Left cardiac atrium (tissue), 4 donors: ENCODE measurements around the gene PTPN1. TPM values are rescaled to one million over a fixed set of nuclear protein-coding genes. Genes with fewer than 3 reads are reported as not detected.
A peak's percentile ranks its signal among the peaks of the same experiment; 100 is the strongest.

Source experiments
- ATAC-seq, 2 donors: fragments of 200-7000 bp; cut with Tn5 transposase; one replicate each; pipeline ENCODE4 v1.9.1; 2020; ENCODE audit warnings: mild to moderate bottlenecking in 2 of 2, moderate library complexity in 2 of 2
- DNase-seq: peaks from one replicate; pipeline ENCODE4 v3.0.0-alpha.2; 2020
- intact Hi-C, 2 donors: fragments of 100-400 bp; cut with DNase I; formaldehyde crosslinking; loops; one replicate each; pipeline versions ENCODE4 v1.14.1 to v1.15.1; 2022 to 2023
- total RNA-seq, 2 donors: library from RNA; stranded (reverse); fragmentation: NEBNext Ultra II Directional; extraction: Animal tissue kit (Norgen Biotek cat#: 25700); gene quantifications; one replicate each; pipeline ENCODE4 v1.2.1, GENCODE V29; 2021
- donor health status: DM: no; HTN: yes; CAD: no.
- donor health status: DM: no; HTN: yes; CAD: no; lungs with severe emphysema.
- donor health status: DM: yes; HTN: yes; CAD: no.
- donor health status: Dilated cardiomyopathy.

PTPN1 gene
- total RNA-seq, 2 donors from 2014 or later: 22.8 to 40.4 TPM

GRCh38 chr20:50578061-50578777 lies 68.0 kb downstream of the PTPN1 start:
- no peak for DNase-seq
- intact Hi-C loops: loop anchor here (5.0 to 10.0 kb wide), 3 partner anchors 101 to 391 kb away; no protein-coding TSS in a partner anchor
- ATAC-seq: no peak

GRCh38 chr20:50578778-50579165 lies 68.6 kb downstream of the PTPN1 start:
- intact Hi-C loops: loop anchor here (5.0 to 10.0 kb wide), 3 partner anchors 101 to 391 kb away; no protein-coding TSS in a partner anchor
- DNase-seq (no peak), ATAC-seq (no peak)

- ATAC-seq: no peak
- DNase-seq: no peak
- intact Hi-C loops: loop anchor here (5.0 to 10.0 kb wide), 3 partner anchors 102 to 392 kb away; no protein-coding TSS in a partner anchor
These were observed 69.3 kb downstream of the PTPN1 start for GRCh38 chr20:50579511-50579910.

GRCh38 chr20:50580016-50580747 lies 70.0 kb downstream of the PTPN1 start:
- intact Hi-C loops: loop anchor here in 1 of 2 donors (5.0 kb wide), 1 partner anchor 393 kb away; no protein-coding TSS in a partner anchor
- ATAC-seq (peak; percentile 50 to 55), DNase-seq (peak; percentile 74)

- intact Hi-C loops: loop anchor here in 1 of 2 donors (5.0 kb wide), 1 partner anchor 394 kb away; no protein-coding TSS in a partner anchor
- DNase-seq: no peak
- ATAC-seq: no peak
These were observed 70.8 kb downstream of the PTPN1 start for GRCh38 chr20:50580842-50581544.

GRCh38 chr20:50582092-50582491 lies 71.9 kb downstream of the PTPN1 start:
- intact Hi-C loops: loop anchor here in 1 of 2 donors (5.0 kb wide), 1 partner anchor 395 kb away; no protein-coding TSS in a partner anchor
- peak; percentile 12 for DNase-seq
- ATAC-seq: no peak

- intact Hi-C loops: loop anchor here in 1 of 2 donors (5.0 kb wide), 1 partner anchor 395 kb away; no protein-coding TSS in a partner anchor
- peak; percentile 19 for DNase-seq
These were observed 72.5 kb downstream of the PTPN1 start for GRCh38 chr20:50582591-50583234.

GRCh38 chr20:50583442-50584150 lies 73.4 kb downstream of the PTPN1 start:
- ATAC-seq: no peak

More at GRCh38 chr20:50582591-50583234, 72.5 kb downstream of the PTPN1 start:
- ATAC-seq: no peak

GRCh38 chr20:50584687-50585086 lies 74.5 kb downstream of the PTPN1 start:
- ATAC-seq (no peak), DNase-seq (no peak)
- intact Hi-C loops: loop anchor here in 1 of 2 donors (5.0 kb wide), 1 partner anchor 397 kb away; no protein-coding TSS in a partner anchor

More at GRCh38 chr20:50583442-50584150, 73.4 kb downstream of the PTPN1 start:
- intact Hi-C loops: loop anchor here in 1 of 2 donors (5.0 kb wide), 1 partner anchor 396 kb away; no protein-coding TSS in a partner anchor
- DNase-seq: no peak

GRCh38 chr20:50585214-50585613 lies 75.0 kb downstream of the PTPN1 start:
- ATAC-seq (no peak), DNase-seq (no peak)
- intact Hi-C loops: no loop called here

- ATAC-seq: no peak
- no peak for DNase-seq
- intact Hi-C loops: no loop called here
These were observed 75.5 kb downstream of the PTPN1 start for GRCh38 chr20:50585678-50586077.

- ATAC-seq (peak in 1 of 2 donors; percentile 6), DNase-seq (no peak)
- intact Hi-C loops: no loop called here
These were observed 76.5 kb downstream of the PTPN1 start for GRCh38 chr20:50586531-50587232.

- ATAC-seq: peak in 1 of 2 donors; percentile 8
- no peak for DNase-seq
- intact Hi-C loops: no loop called here
These were observed 77.2 kb downstream of the PTPN1 start for GRCh38 chr20:50587291-50587961.

GRCh38 chr20:50588034-50588736 lies 78.0 kb downstream of the PTPN1 start:
- DNase-seq (peak; percentile 71), ATAC-seq (peak; percentile 25 to 48)
- intact Hi-C loops: no loop called here

- ATAC-seq: no peak
These were observed 79.6 kb downstream of the PTPN1 start for GRCh38 chr20:50589548-50590347.

GRCh38 chr20:50590348-50590664 lies 80.1 kb downstream of the PTPN1 start:
- no peak for DNase-seq
- intact Hi-C loops: no loop called here
- no peak for ATAC-seq

More at GRCh38 chr20:50589548-50590347, 79.6 kb downstream of the PTPN1 start:
- DNase-seq: no peak
- intact Hi-C loops: no loop called here
